Calu3 (cell line): ENCODE measurements around the gene ANKS1B. TPM values are rescaled to one million over a fixed set of nuclear protein-coding genes. Genes with fewer than 3 reads are reported as not detected.

Experiments used
- BruUV-seq: library from RNA; stranded (reverse); fragments of 400-500 nt; replicated peaks from 2 replicates; lab custom pipeline; 2021; lab: Mats Ljungman, UMichigan
- CTCF ChIA-PET: fragments of 300-600 bp; sonication (Branson Sonifier 250); formaldehyde crosslinking; loops from one replicate; lab custom pipeline; 2022; ENCODE audit warnings: antibody characterized with exemption; lab: Charles Lee
- DNase-seq: peaks from one replicate; pipeline ENCODE4 v3.0.0; 2022
- H3K27ac Mint-ChIP-seq: one replicate; pipeline ENCODE4 v1.8.0; 2022; ENCODE audit warnings: mixed read lengths; ENCODE audit not compliant: unreplicated experiment
- H3K27me3 Mint-ChIP-seq: one replicate; pipeline ENCODE4 v1.8.0; 2022; ENCODE audit warnings: mixed read lengths; ENCODE audit not compliant: unreplicated experiment
- H3K36me3 Mint-ChIP-seq: one replicate; pipeline ENCODE4 v1.8.0; 2022; ENCODE audit warnings: mild to moderate bottlenecking, moderate library complexity, mixed read lengths; ENCODE audit not compliant: insufficient read depth, unreplicated experiment
- H3K4me1 Mint-ChIP-seq: one replicate; pipeline ENCODE4 v1.8.0; 2022; ENCODE audit warnings: mild to moderate bottlenecking, low read depth, mixed read lengths; ENCODE audit not compliant: unreplicated experiment
- H3K4me3 Mint-ChIP-seq: one replicate; pipeline ENCODE4 v1.8.0; 2022; ENCODE audit warnings: mild to moderate bottlenecking, low read depth, moderate library complexity, mixed read lengths; ENCODE audit not compliant: unreplicated experiment
- H3K9me3 Mint-ChIP-seq: one replicate; pipeline ENCODE4 v1.8.0; 2022; ENCODE audit warnings: low read depth, mixed read lengths; ENCODE audit not compliant: unreplicated experiment
- CTCF ChIP-seq: fragments of 200-600 bp; IDR thresholded peaks from one replicate; pipeline ENCODE4 v1.8.0; 2022; ENCODE audit warnings: antibody characterized with exemption; ENCODE audit not compliant: unreplicated experiment
- intact Hi-C: fragments of 100-400 bp; cut with micrococcal nuclease; formaldehyde crosslinking; loops from one replicate; pipeline ENCODE4 v1.10.0; 2022; ENCODE audit not compliant: unreplicated experiment
- total RNA-seq: library from RNA; stranded (reverse); gene quantifications from 2 replicates; pipeline ENCODE4 v1.2.3, GENCODE V29; 2022

ANKS1B gene
- total RNA-seq, 1 experiment from 2014 or later, result 1.7 TPM

GRCh38 chr12:99235381-99235780, 749.4 kb downstream of the ANKS1B start:
- Mint-ChIP-seq H3K27me3 (no peaks in the 10 kb centered on the region), H3K9me3 (peaks cover 4% of the 10 kb centered on the region), H3K4me3 (no peak overlapping the region), H3K27ac (no peak overlapping the region), H3K4me1 (no peaks in the 10 kb centered on the region), H3K36me3 (no peaks in the 10 kb centered on the region)
- no peak for DNase-seq
- CTCF ChIA-PET, result no interaction called here
- no peak for TF ChIP-seq CTCF
- BruUV-seq, result no TSS peak
- intact Hi-C loops, result no loop called here

GRCh38 chr12:99234702-99235101, 750.0 kb downstream of the ANKS1B start:
- DNase-seq, result no peak
- CTCF ChIA-PET, result no interaction called here
- no peak overlapping the region for H3K27ac Mint-ChIP-seq
- no peaks in the 10 kb centered on the region for H3K27me3 Mint-ChIP-seq
- no peak overlapping the region for H3K4me3 Mint-ChIP-seq
- no peaks in the 10 kb centered on the region for H3K4me1 Mint-ChIP-seq
- BruUV-seq, result no TSS peak
- H3K36me3 Mint-ChIP-seq, result no peaks in the 10 kb centered on the region
- intact Hi-C loops, result no loop called here
- peaks cover 4% of the 10 kb centered on the region for H3K9me3 Mint-ChIP-seq
- TF ChIP-seq CTCF, result no peak

- Mint-ChIP-seq H3K4me1 (no peaks in the 10 kb centered on the region), H3K36me3 (no peaks in the 10 kb centered on the region), H3K27ac (no peak overlapping the region), H3K9me3 (no peaks in the 10 kb centered on the region), H3K27me3 (no peaks in the 10 kb centered on the region), H3K4me3 (no peak overlapping the region)
- BruUV-seq, result no TSS peak
- CTCF ChIA-PET, result no interaction called here
- no peak for DNase-seq
- intact Hi-C loops, result no loop called here
- no peak for TF ChIP-seq CTCF
Observed at GRCh38 chr12:99232324-99232723, 752.4 kb downstream of the ANKS1B start.

GRCh38 chr12:99231031-99231430, 753.7 kb downstream of the ANKS1B start:
- Mint-ChIP-seq H3K4me3 (no peak overlapping the region), H3K27me3 (no peaks in the 10 kb centered on the region), H3K36me3 (no peaks in the 10 kb centered on the region), H3K4me1 (no peaks in the 10 kb centered on the region), H3K27ac (no peak overlapping the region), H3K9me3 (no peaks in the 10 kb centered on the region)
- no TSS peak for BruUV-seq
- DNase-seq, result no peak
- no peak for TF ChIP-seq CTCF
- intact Hi-C loops, result no loop called here
- CTCF ChIA-PET, result no interaction called here
